ENCODE results near the gene ERBB4.
A peak's percentile ranks its signal among the peaks of the same experiment; 100 is the strongest.

Gene ERBB4

GRCh38 chr2:212385241-212385640 lies 153.4 kb downstream of the ERBB4 start:
- Histone ChIP-seq H3K4me3 (ENCODE audit: low read depth, low read length) (no peak overlapping the region), H3K36me3 (no peaks in the 10 kb centered on the region), H3K27me3 (no peaks in the 10 kb centered on the region), H3K9me3 (no peaks in the 10 kb centered on the region), H3K4me1 (peaks cover 16% of the 10 kb centered on the region)
- no peak for TF ChIP-seq CTCF (IDR thresholded peaks at IDR 0.05; ENCODE audit: low read depth, low read length)
- no peak for DNase-seq

- no peak for DNase-seq
- no peaks in the 10 kb centered on the region for H3K36me3 ChIP-seq
- no peak for TF ChIP-seq CTCF (IDR thresholded peaks at IDR 0.05; ENCODE audit: low read depth, low read length)
- H3K4me1 ChIP-seq: peaks cover 24% of the 10 kb centered on the region
- H3K27me3 ChIP-seq: no peaks in the 10 kb centered on the region
- H3K9me3 ChIP-seq: no peaks in the 10 kb centered on the region
- H3K4me3 ChIP-seq (ENCODE audit: low read depth, low read length): no peak overlapping the region
Measured at GRCh38 chr2:212384027-212384426, 154.6 kb downstream of the ERBB4 start.

GRCh38 chr2:212381428-212382102 lies 157.0 kb downstream of the ERBB4 start:
- no peak overlapping the region for H3K4me3 ChIP-seq (ENCODE audit: low read depth, low read length)
- no peaks in the 10 kb centered on the region for H3K27me3 ChIP-seq
- no peak for TF ChIP-seq CTCF (IDR thresholded peaks at IDR 0.05; ENCODE audit: low read depth, low read length)
- no peaks in the 10 kb centered on the region for H3K36me3 ChIP-seq
- no peak for DNase-seq
- H3K9me3 ChIP-seq: no peaks in the 10 kb centered on the region
- H3K4me1 ChIP-seq: peaks cover 34% of the 10 kb centered on the region

- Histone ChIP-seq H3K4me3 (ENCODE audit: low read depth, low read length) (no peak overlapping the region), H3K36me3 (no peaks in the 10 kb centered on the region), H3K27me3 (no peaks in the 10 kb centered on the region), H3K9me3 (no peaks in the 10 kb centered on the region), H3K4me1 (peaks cover 30% of the 10 kb centered on the region)
- no peak for TF ChIP-seq CTCF (IDR thresholded peaks at IDR 0.05; ENCODE audit: low read depth, low read length)
- peak; percentile 14 for DNase-seq
Measured at GRCh38 chr2:212379103-212379502, 159.5 kb downstream of the ERBB4 start.

GRCh38 chr2:212367431-212367830 lies 171.2 kb downstream of the ERBB4 start:
- no peaks in the 10 kb centered on the region; the same call in 1 of the 2 replicates for H3K9me3 ChIP-seq
- no peak for TF ChIP-seq CTCF (IDR thresholded peaks at IDR 0.05; ENCODE audit: low read depth, low read length)
- no peak for DNase-seq

GRCh38 chr2:212364112-212364985 lies 174.3 kb downstream of the ERBB4 start:
- no peak overlapping the region for H3K4me3 ChIP-seq (ENCODE audit: low read depth, low read length)
- H3K9me3 ChIP-seq: no peaks in the 10 kb centered on the region
- H3K4me1 ChIP-seq: peaks cover 35% of the 10 kb centered on the region
- H3K36me3 ChIP-seq: no peaks in the 10 kb centered on the region
- DNase-seq: no peak
- H3K27me3 ChIP-seq: no peaks in the 10 kb centered on the region
- no peak for TF ChIP-seq CTCF (IDR thresholded peaks at IDR 0.05; ENCODE audit: low read depth, low read length)

More at GRCh38 chr2:212367431-212367830, 171.2 kb downstream of the ERBB4 start:
- H3K4me1 ChIP-seq: peaks cover 19% of the 10 kb centered on the region; the same call in 1 of the 2 replicates
- H3K4me3 ChIP-seq (ENCODE audit: low read depth, low read length): no peak overlapping the region
- H3K36me3 ChIP-seq: no peaks in the 10 kb centered on the region
- H3K27me3 ChIP-seq: no peaks in the 10 kb centered on the region
